ENCODE measurements around the gene PTPRZ1. TPM values are rescaled to one million over a fixed set of nuclear protein-coding genes. Genes with fewer than 3 reads are reported as not detected.

The PTPRZ1 gene
- total and polyA plus RNA-seq, 3 donors from 2014 or later = 1.9 to 2.7 (median 2.2) TPM

- TF ChIP-seq POLR2A (IDR thresholded peaks at IDR 0.05) (no peak), CTCF (IDR thresholded peaks at IDR 0.05) (no peak)
- Histone ChIP-seq H3K9me3 (no peaks in the 10 kb centered on the region), H3K27me3 (no peaks in the 10 kb centered on the region), H3K4me3 (no peak overlapping the region), H3K36me3 (ENCODE audit: low read depth, missing control alignments) (no peaks in the 10 kb centered on the region), H3K27ac (no peak overlapping the region), H3K4me1 (no peaks in the 10 kb centered on the region)
- no peak for DNase-seq
- intact Hi-C loops (cut with DNase I; ENCODE audit: low total_unique reads) = no loop called here
- 44 to 55% methylated on average over 4 of the region's 4 CpGs for WGBS, 2 donors
These were observed 43.2 kb downstream of the PTPRZ1 start for GRCh38 chr7:121916211-121916610.

- Histone ChIP-seq H3K27me3 (no peaks in the 10 kb centered on the region), H3K36me3 (ENCODE audit: low read depth, missing control alignments) (no peaks in the 10 kb centered on the region), H3K4me1 (no peaks in the 10 kb centered on the region), H3K9me3 (no peaks in the 10 kb centered on the region), H3K4me3 (no peak overlapping the region), H3K27ac (no peak overlapping the region)
- TF ChIP-seq POLR2A (IDR thresholded peaks at IDR 0.05) (no peak), CTCF (IDR thresholded peaks at IDR 0.05) (no peak)
- 68 to 72% methylated on average over 3 of the region's 3 CpGs for WGBS, 2 donors
- intact Hi-C loops (cut with DNase I; ENCODE audit: low total_unique reads) = no loop called here
- no peak for DNase-seq
These were observed 47.0 kb downstream of the PTPRZ1 start for GRCh38 chr7:121919986-121920385.

- H3K9me3 ChIP-seq = no peaks in the 10 kb centered on the region
- TF ChIP-seq POLR2A (IDR thresholded peaks at IDR 0.05) (no peak), CTCF (IDR thresholded peaks at IDR 0.05) (no peak)
- H3K27me3 ChIP-seq = no peaks in the 10 kb centered on the region
- H3K27ac ChIP-seq = no peak overlapping the region
- intact Hi-C loops (cut with DNase I; ENCODE audit: low total_unique reads) = no loop called here
- DNase-seq = no peak
- no peaks in the 10 kb centered on the region for H3K4me1 ChIP-seq
- no peaks in the 10 kb centered on the region for H3K36me3 ChIP-seq (ENCODE audit: low read depth, missing control alignments)
- H3K4me3 ChIP-seq = no peak overlapping the region
- 83 to 84% methylated on average over 7 of the region's 7 CpGs for WGBS, 2 donors
These were observed 51.6 kb downstream of the PTPRZ1 start for GRCh38 chr7:121924269-121925186.

GRCh38 chr7:121931149-121931902, 58.4 kb downstream of the PTPRZ1 start:
- WGBS, 2 donors = 43 to 48% methylated on average over 1 of the region's 1 CpG
- intact Hi-C loops (cut with DNase I; ENCODE audit: low total_unique reads) = no loop called here
- H3K4me1 ChIP-seq = no peaks in the 10 kb centered on the region
- DNase-seq = no peak
- no peaks in the 10 kb centered on the region for H3K9me3 ChIP-seq
- no peak for TF ChIP-seq CTCF (IDR thresholded peaks at IDR 0.05)
- no peak for TF ChIP-seq POLR2A (IDR thresholded peaks at IDR 0.05)
- H3K27me3 ChIP-seq = no peaks in the 10 kb centered on the region
- no peak overlapping the region for H3K4me3 ChIP-seq
- H3K27ac ChIP-seq = no peak overlapping the region
- H3K36me3 ChIP-seq (ENCODE audit: low read depth, missing control alignments) = no peaks in the 10 kb centered on the region

All from testis (tissue), 3 donors.